ENCODE data around the gene PPM1L.

The PPM1L gene

GRCh38 chr3:160950542-160950941 lies 194.5 kb downstream of the PPM1L start:
- Histone ChIP-seq H3K79me2 (ENCODE audit: insufficient read depth, low read length) (no peaks in the 10 kb centered on the region), H3K27me3 (ENCODE audit: insufficient read depth, low read length, poor library complexity) (no peaks in the 10 kb centered on the region), H3K27ac (ENCODE audit: low read length) (no peak overlapping the region), H3K4me1 (ENCODE audit: insufficient read depth, low read length) (peaks cover 12% of the 10 kb centered on the region), H4K20me1 (ENCODE audit: insufficient read depth, low read length) (0 out of 2 replicates have a peak, but pooled peaks cover 4% of the 10 kb centered on the region), H3K4me3 (ENCODE audit: low read depth in 1 of 2, low read length in 2 of 2) (no peak overlapping the region), H3K9me3 (ENCODE audit: insufficient read depth, low read length, severe bottlenecking) (no peaks in the 10 kb centered on the region), H2AFZ (ENCODE audit: low read depth, low read length) (no peak overlapping the region), H3K4me2 (ENCODE audit: insufficient read depth, low read length) (no peak overlapping the region), H3K9ac (ENCODE audit: low read depth, low read length) (no peak overlapping the region), H3K36me3 (ENCODE audit: insufficient read depth, low read length) (no peaks in the 10 kb centered on the region)
- no peak for ATAC-seq (ENCODE audit: insufficient read depth, low read depth)
- no peak for DNase-seq
- no peak for TF ChIP-seq CTCF (IDR thresholded peaks at IDR 0.05; ENCODE audit: borderline replicate concordance, extremely low read depth, low read length, poor library complexity, severe bottlenecking)
- TF ChIP-seq EZH2 (IDR thresholded peaks at IDR 0.05; ENCODE audit: borderline replicate concordance, low read depth, low read length, severe bottlenecking): no peak

GRCh38 chr3:160950954-160951353 lies 194.9 kb downstream of the PPM1L start:
- DNase-seq (no peak), ATAC-seq (ENCODE audit: insufficient read depth, low read depth) (no peak)
- H3K36me3 ChIP-seq (ENCODE audit: insufficient read depth, low read length): no peaks in the 10 kb centered on the region
- H3K27ac ChIP-seq (ENCODE audit: low read length): no peak overlapping the region
- H2AFZ ChIP-seq (ENCODE audit: low read depth, low read length): no peak overlapping the region
- no peak for TF ChIP-seq CTCF (IDR thresholded peaks at IDR 0.05; ENCODE audit: borderline replicate concordance, extremely low read depth, low read length, poor library complexity, severe bottlenecking)
- no peak for TF ChIP-seq EZH2 (IDR thresholded peaks at IDR 0.05; ENCODE audit: borderline replicate concordance, low read depth, low read length, severe bottlenecking)
- peaks cover 12% of the 10 kb centered on the region for H3K4me1 ChIP-seq (ENCODE audit: insufficient read depth, low read length)
- H3K79me2 ChIP-seq (ENCODE audit: insufficient read depth, low read length): no peaks in the 10 kb centered on the region
- H4K20me1 ChIP-seq (ENCODE audit: insufficient read depth, low read length): 0 out of 2 replicates have a peak, but pooled peaks cover 4% of the 10 kb centered on the region
- no peak overlapping the region for H3K9ac ChIP-seq (ENCODE audit: low read depth, low read length)
- no peak overlapping the region for H3K4me2 ChIP-seq (ENCODE audit: insufficient read depth, low read length)
- H3K4me3 ChIP-seq (ENCODE audit: low read depth in 1 of 2, low read length in 2 of 2): no peak overlapping the region
- H3K9me3 ChIP-seq (ENCODE audit: insufficient read depth, low read length, severe bottlenecking): no peaks in the 10 kb centered on the region
- H3K27me3 ChIP-seq (ENCODE audit: insufficient read depth, low read length, poor library complexity): no peaks in the 10 kb centered on the region

GRCh38 chr3:160951642-160952487 lies 195.8 kb downstream of the PPM1L start:
- Histone ChIP-seq H2AFZ (ENCODE audit: low read depth, low read length) (no peak overlapping the region), H4K20me1 (ENCODE audit: insufficient read depth, low read length) (0 out of 2 replicates have a peak, but pooled peaks cover 4% of the 10 kb centered on the region), H3K4me1 (ENCODE audit: insufficient read depth, low read length) (peaks cover 12% of the 10 kb centered on the region), H3K27me3 (ENCODE audit: insufficient read depth, low read length, poor library complexity) (no peaks in the 10 kb centered on the region), H3K36me3 (ENCODE audit: insufficient read depth, low read length) (no peaks in the 10 kb centered on the region), H3K79me2 (ENCODE audit: insufficient read depth, low read length) (no peaks in the 10 kb centered on the region), H3K9ac (ENCODE audit: low read depth, low read length) (no peak overlapping the region), H3K4me3 (ENCODE audit: low read depth in 1 of 2, low read length in 2 of 2) (no peak overlapping the region), H3K9me3 (ENCODE audit: insufficient read depth, low read length, severe bottlenecking) (no peaks in the 10 kb centered on the region), H3K27ac (ENCODE audit: low read length) (no peak overlapping the region), H3K4me2 (ENCODE audit: insufficient read depth, low read length) (no peak overlapping the region)
- DNase-seq (no peak), ATAC-seq (ENCODE audit: insufficient read depth, low read depth) (no peak)
- TF ChIP-seq CTCF (IDR thresholded peaks at IDR 0.05; ENCODE audit: borderline replicate concordance, extremely low read depth, low read length, poor library complexity, severe bottlenecking): no peak
- TF ChIP-seq EZH2 (IDR thresholded peaks at IDR 0.05; ENCODE audit: borderline replicate concordance, low read depth, low read length, severe bottlenecking): no peak
